ENCODE data around the gene EPB41L4B.

DNA sequence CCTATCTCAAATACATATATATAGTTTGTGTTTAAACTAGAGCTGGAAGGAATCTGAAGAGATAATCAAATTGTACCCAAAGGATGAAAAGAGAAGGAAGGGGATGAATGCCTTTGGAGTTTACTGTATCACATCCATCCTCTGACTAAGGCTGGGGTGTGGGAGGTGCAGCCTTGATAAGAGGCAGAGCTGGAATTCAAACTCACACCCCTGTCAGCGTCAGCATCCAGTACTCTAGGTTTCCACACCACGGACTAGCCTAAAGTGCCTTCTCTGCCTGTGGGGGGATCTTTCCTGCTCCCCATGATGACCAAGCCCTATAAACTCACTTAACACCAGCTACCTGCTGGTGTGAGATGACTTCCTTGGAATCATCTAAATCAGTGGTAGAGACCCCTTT is 48.1 kb downstream of the EPB41L4B start:
- TF ChIP-seq POLR2AphosphoS5 (IDR thresholded peaks at IDR 0.05; ENCODE audit: low read depth, low read length) (no peak), POLR2A (IDR thresholded peaks at IDR 0.05; ENCODE audit: low read depth, low read length) (no peak)

Measured in GM12891 (cell line).